Gastrocnemius medialis (tissue), 4 donors: Measurements from ENCODE around the gene CORO2B. TPM values are rescaled to one million over a fixed set of nuclear protein-coding genes. Genes with fewer than 3 reads are reported as not detected.

ENCODE experiments used
- ATAC-seq, 2 donors: fragments of 150-250 bp; one replicate each; pipeline ENCODE4 v1.9.1; 2016
- DNase-seq, 2 donors: peaks; one replicate each; pipeline ENCODE4 v3.0.0-alpha.2; 2019
- H3K27ac ChIP-seq, 4 donors: fragments of 200-600 bp; sonication (generic); 1 replicate in 1 of 4; 2 replicates in 3 of 4; pipeline ENCODE4 v1.5.1; 2016 to 2018; ENCODE audit warnings: mild to moderate bottlenecking in 2 of 4, moderate library complexity in 1 of 4
- H3K27me3 ChIP-seq, 3 donors: fragments of 200-600 bp; sonication (generic) in 2 of 3; 1 replicate in 1 of 3; 2 replicates in 2 of 3; pipeline versions ENCODE4 v1.5.1 to v1.6.0; 2016 to 2019; ENCODE audit warnings: mild to moderate bottlenecking in 1 of 3, moderate library complexity in 1 of 3
- H3K36me3 ChIP-seq, 2 donors: fragments of 200-600 bp; sonication (generic) in 1 of 2; one replicate each; pipeline ENCODE4 v1.5.1; 2017 to 2018
- H3K4me1 ChIP-seq, 2 donors: fragments of 200-600 bp; sonication (generic) in 1 of 2; one replicate each; pipeline ENCODE4 v1.5.1; 2016 to 2017; ENCODE audit warnings: mild to moderate bottlenecking in 2 of 2
- H3K4me3 ChIP-seq, 4 donors: fragments of 200-600 bp; sonication (generic) in 3 of 4; 1 replicate in 1 of 4; 2 replicates in 3 of 4; pipeline ENCODE4 v1.5.1; 2016 to 2019; ENCODE audit warnings: mild to moderate bottlenecking in 2 of 4
- H3K9me3 ChIP-seq, 3 donors: fragments of 200-600 bp; sonication (generic) in 2 of 3; 1 replicate in 1 of 3; 2 replicates in 2 of 3; pipeline ENCODE4 v1.5.1; 2016 to 2019
- CTCF ChIP-seq, 5 experiments: fragments of 450-650 bp in 3 of 5; fragments of 200-600 bp in 2 of 5; sonication (generic) in 2 of 5; IDR thresholded peaks in 4 of 5; conservative IDR thresholded peaks in 1 of 5; 1 replicate in 4 of 5; 2 replicates in 1 of 5; pipeline ENCODE4 v1.5.1; 2016 to 2019; ENCODE audit warnings: antibody characterized with exemption in 5 of 5, mild to moderate bottlenecking in 3 of 5, moderate library complexity in 3 of 5
- POLR2A ChIP-seq, 2 donors: fragments of 450-650 bp; IDR thresholded peaks; one replicate each; pipeline ENCODE4 v1.6.1; 2017; ENCODE audit warnings: antibody characterized with exemption in 2 of 2, mild to moderate bottlenecking in 2 of 2, moderate library complexity in 2 of 2
- in situ Hi-C, 4 donors: fragments of 200-750 bp; cut with MboI; loops; one replicate each; pipeline versions ENCODE4 v1.15.0 to v1.8.0; 2017; ENCODE audit warnings: low sequenced_read_pairs in 4 of 4
- intact Hi-C: fragments of 100-400 bp; cut with DNase I; formaldehyde crosslinking; loops from one replicate; pipeline ENCODE4 v1.15.1; 2023; ENCODE audit warnings: low total_unique reads
- total RNA-seq, 4 donors: library from RNA; depleted of rRNA; stranded (reverse); fragments of >200 nt; gene quantifications; one replicate each; pipeline versions ENCODE4 v1.1.0 to v1.2.3, GENCODE V29; 2016

Gene CORO2B
- total RNA-seq, 4 donors from 2014 or later = 1.5 to 2.2 (median 1.8) TPM

DNA sequence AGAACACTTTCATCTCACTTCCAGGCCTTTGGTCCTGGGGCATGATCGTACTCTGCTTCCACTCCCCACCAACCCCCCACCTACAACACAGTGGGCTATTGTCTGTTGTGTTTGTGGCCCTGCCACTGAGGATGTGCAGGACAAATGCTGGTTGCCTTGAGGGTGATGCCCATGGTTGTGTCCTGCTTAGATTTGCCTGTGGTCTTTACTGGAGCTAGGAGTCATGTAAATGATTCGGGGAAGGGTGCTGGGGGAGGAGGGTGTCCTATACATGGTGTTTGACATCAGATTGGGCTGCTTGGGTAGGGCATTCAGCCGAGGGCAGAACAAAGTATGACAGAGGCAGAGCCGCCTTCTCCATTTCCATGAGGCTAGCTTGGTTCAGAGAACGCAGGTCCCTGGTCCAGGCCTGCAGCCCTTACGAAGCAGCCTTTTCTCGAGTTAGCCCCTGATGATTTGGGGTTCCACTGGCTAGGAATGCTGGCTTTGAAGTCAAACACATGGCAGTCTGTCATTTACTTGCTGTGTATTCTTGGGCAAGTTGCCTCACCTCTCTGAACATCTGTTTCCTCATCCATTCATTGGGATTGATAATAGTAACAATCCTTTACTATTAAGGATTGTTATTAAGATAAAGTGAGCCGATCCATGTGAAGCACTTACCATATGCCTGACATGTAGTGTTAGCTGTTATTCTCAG, 6.9 kb downstream of the CORO2B start:
- no peaks in the 10 kb centered on the region for H3K27me3 ChIP-seq
- TF ChIP-seq POLR2A (IDR thresholded peaks at IDR 0.05) (no peak), CTCF (IDR thresholded peaks at IDR 0.05 in 4 of 5, conservative IDR thresholded peaks at IDR 0.05 in 1 of 5) (no peak)
- ATAC-seq (no peak), DNase-seq (no peak)
- H3K9me3 ChIP-seq = no peaks in the 10 kb centered on the region
- no peaks in the 10 kb centered on the region for H3K36me3 ChIP-seq
- H3K27ac ChIP-seq = peak overlapping the region in 1 of 4 donors; percentile 18
- no peak overlapping the region for H3K4me3 ChIP-seq
- intact Hi-C loops (no loop called here), in situ Hi-C loops (loop anchor here in 1 of 4 donors (10.0 kb wide), 1 partner anchor 49 kb away; no protein-coding TSS in a partner anchor)
- H3K4me1 ChIP-seq = no peaks in the 10 kb centered on the region

GRCh38 chr15:68586274-68586961, 7.6 kb downstream of the CORO2B start:
- in situ Hi-C loops = loop anchor here in 1 of 4 donors (10.0 kb wide), 1 partner anchor 48 kb away; no protein-coding TSS in a partner anchor
- Histone ChIP-seq H3K27me3 (no peaks in the 10 kb centered on the region), H3K4me1 (no peaks in the 10 kb centered on the region), H3K9me3 (no peaks in the 10 kb centered on the region), H3K27ac (peak overlapping the region in 1 of 4 donors; percentile 18), H3K36me3 (no peaks in the 10 kb centered on the region), H3K4me3 (no peak overlapping the region)
- TF ChIP-seq POLR2A (IDR thresholded peaks at IDR 0.05) = no peak
- TF ChIP-seq CTCF (IDR thresholded peaks at IDR 0.05 in 4 of 5, conservative IDR thresholded peaks at IDR 0.05 in 1 of 5) = no peak
- DNase-seq = no peak
- ATAC-seq = peak in 1 of 2 donors; percentile 32
- intact Hi-C loops = no loop called here

DNA sequence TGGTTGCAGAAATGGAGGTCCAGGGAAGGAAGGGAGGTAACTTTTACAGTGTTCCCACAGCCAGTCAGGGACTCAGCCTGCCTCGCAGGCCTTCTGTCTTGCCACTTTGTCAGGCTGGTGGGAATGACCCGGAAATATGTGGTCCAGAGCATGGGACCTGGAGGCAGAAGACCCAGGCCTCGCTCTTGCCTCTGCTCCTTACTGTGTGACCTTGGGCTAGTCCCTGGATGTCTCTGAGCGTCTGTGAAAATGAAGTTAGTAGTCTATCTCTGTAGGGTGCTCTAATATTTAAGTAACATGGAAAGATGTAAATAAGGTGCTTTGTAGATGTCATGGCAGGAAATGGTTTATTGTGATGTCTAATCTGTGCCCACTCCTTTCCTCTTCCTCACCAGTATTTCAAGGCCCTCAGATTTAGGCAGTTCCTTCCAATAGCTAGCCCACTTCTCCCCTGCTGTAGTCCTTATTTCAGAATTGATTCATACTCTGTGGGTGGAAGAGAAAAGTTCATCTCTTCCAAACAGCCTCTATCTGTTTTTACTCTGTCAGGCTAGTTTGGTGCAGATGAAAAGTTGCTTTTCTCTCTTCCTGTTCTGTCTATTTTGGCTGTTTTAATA, 9.1 kb downstream of the CORO2B start:
- DNase-seq = no peak
- intact Hi-C loops = no loop called here
- no peak for ATAC-seq
- no peak overlapping the region for H3K27ac ChIP-seq
- H3K9me3 ChIP-seq = no peaks in the 10 kb centered on the region
- in situ Hi-C loops = loop anchor here in 1 of 4 donors (10.0 kb wide), 1 partner anchor 47 kb away; no protein-coding TSS in a partner anchor
- H3K4me1 ChIP-seq = peaks cover 0 to 4% of the 10 kb centered on the region in 2 donors
- H3K36me3 ChIP-seq = no peaks in the 10 kb centered on the region
- H3K27me3 ChIP-seq = no peaks in the 10 kb centered on the region
- H3K4me3 ChIP-seq = no peak overlapping the region
- TF ChIP-seq POLR2A (IDR thresholded peaks at IDR 0.05) (no peak), CTCF (IDR thresholded peaks at IDR 0.05 in 4 of 5, conservative IDR thresholded peaks at IDR 0.05 in 1 of 5) (no peak)

GRCh38 chr15:68589053-68589452, 10.3 kb downstream of the CORO2B start:
- no peak for DNase-seq
- H3K4me1 ChIP-seq = peaks cover 0 to 4% of the 10 kb centered on the region in 2 donors
- in situ Hi-C loops (loop anchor here in 1 of 4 donors (10.0 kb wide), 1 partner anchor 46 kb away; no protein-coding TSS in a partner anchor), intact Hi-C loops (no loop called here)
- no peaks in the 10 kb centered on the region for H3K27me3 ChIP-seq
- no peak overlapping the region for H3K4me3 ChIP-seq
- H3K27ac ChIP-seq = no peak overlapping the region
- no peaks in the 10 kb centered on the region for H3K36me3 ChIP-seq
- TF ChIP-seq CTCF (IDR thresholded peaks at IDR 0.05 in 4 of 5, conservative IDR thresholded peaks at IDR 0.05 in 1 of 5) = no peak
- TF ChIP-seq POLR2A (IDR thresholded peaks at IDR 0.05) = no peak
- ATAC-seq = no peak
- no peaks in the 10 kb centered on the region for H3K9me3 ChIP-seq
